OCI-LY1 (cell line): Measurements from ENCODE around the gene CCL1.

Source experiments
- H2AFZ ChIP-seq: fragments of 200-600 bp; sonication (generic), shearing (Covaris generic); 2 replicates; pipeline ENCODE4 v1.6.0; 2014; ENCODE audit warnings: antibody characterized with exemption, mild to moderate bottlenecking, low read length
- H3F3A ChIP-seq: fragments of 200-600 bp; sonication (generic), shearing (Covaris generic); 2 replicates; pipeline ENCODE4 v1.6.0; 2014; ENCODE audit warnings: mild to moderate bottlenecking, antibody characterized with exemption, low read length, moderate library complexity; ENCODE audit not compliant: insufficient read depth
- H3K27ac ChIP-seq: fragments of 200-600 bp; sonication (generic); 2 replicates; pipeline ENCODE4 v1.5.1; 2014; ENCODE audit warnings: low read length, mixed run types, mild to moderate bottlenecking, low read depth; ENCODE audit not compliant: poor library complexity, severe bottlenecking
- H3K27me3 ChIP-seq: fragments of 200-600 bp; sonication (generic); 2 replicates; pipeline ENCODE4 v1.6.0; 2014; ENCODE audit warnings: antibody characterized with exemption, mild to moderate bottlenecking, low read length, moderate library complexity; ENCODE audit not compliant: insufficient read depth
- H3K36me3 ChIP-seq: fragments of 200-600 bp; sonication (generic); 2 replicates; pipeline ENCODE4 v1.6.1; 2014; ENCODE audit warnings: mild to moderate bottlenecking, antibody characterized with exemption, low read length, moderate library complexity, mixed read lengths; ENCODE audit not compliant: insufficient read depth
- H3K4me1 ChIP-seq: fragments of 200-600 bp; sonication (generic); 2 replicates; pipeline ENCODE4 v1.5.1; 2014; ENCODE audit warnings: mild to moderate bottlenecking, low read length, moderate library complexity; ENCODE audit not compliant: insufficient read depth, severe bottlenecking
- H3K4me2 ChIP-seq: fragments of 200-600 bp; sonication (generic), shearing (Covaris generic); 2 replicates; pipeline ENCODE4 v1.6.1; 2014; ENCODE audit warnings: low read length
- H3K4me3 ChIP-seq: fragments of 200-600 bp; sonication (generic); 2 replicates; pipeline ENCODE4 v1.5.1; 2014; ENCODE audit warnings: low read length, low read depth, mild to moderate bottlenecking, mixed read lengths; ENCODE audit not compliant: poor library complexity, severe bottlenecking
- H3K79me2 ChIP-seq: fragments of 200-600 bp; shearing (Covaris generic); 2 replicates; pipeline ENCODE4 v1.6.1; 2016; ENCODE audit warnings: mixed run types, low read length, mixed read lengths; ENCODE audit not compliant: insufficient read depth
- H3K9ac ChIP-seq: fragments of 200-600 bp; sonication (generic), shearing (Covaris generic); 2 replicates; pipeline ENCODE4 v1.6.1; 2014; ENCODE audit warnings: mild to moderate bottlenecking, low read length, mixed read lengths
- H3K9me2 ChIP-seq: fragments of 200-600 bp; sonication (generic), shearing (Covaris generic); 2 replicates; pipeline ENCODE4 v1.6.1; 2014; ENCODE audit warnings: low read depth, mild to moderate bottlenecking, low read length, mixed read lengths
- H3K9me3 ChIP-seq: fragments of 200-600 bp; shearing (Covaris generic); 2 replicates; pipeline ENCODE4 v1.6.1; 2014; ENCODE audit warnings: low read length, mixed read lengths
- H4K20me1 ChIP-seq: fragments of 200-600 bp; sonication (generic), shearing (Covaris generic); 2 replicates; pipeline ENCODE4 v1.6.0; 2016; ENCODE audit warnings: mild to moderate bottlenecking, low read length; ENCODE audit not compliant: insufficient read depth
- EZH2 ChIP-seq: fragments of 200-600 bp; sonication (generic), shearing (Covaris generic); IDR thresholded peaks from 2 replicates; pipeline ENCODE4 v1.8.0; 2017; ENCODE audit warnings: borderline replicate concordance, mixed run types, mild to moderate bottlenecking, antibody characterized with exemption, low read length, moderate library complexity, mixed read lengths
- TF ChIP-seq, protein P1 (sequence below): fragments of 200-600 bp; sonication (generic), shearing (Covaris generic); IDR thresholded peaks from 2 replicates; pipeline ENCODE4 v1.5.1; 2017; ENCODE audit warnings: mild to moderate bottlenecking, antibody characterized with exemption, low read length, moderate library complexity, mixed read lengths

The CCL1 gene

DNA sequence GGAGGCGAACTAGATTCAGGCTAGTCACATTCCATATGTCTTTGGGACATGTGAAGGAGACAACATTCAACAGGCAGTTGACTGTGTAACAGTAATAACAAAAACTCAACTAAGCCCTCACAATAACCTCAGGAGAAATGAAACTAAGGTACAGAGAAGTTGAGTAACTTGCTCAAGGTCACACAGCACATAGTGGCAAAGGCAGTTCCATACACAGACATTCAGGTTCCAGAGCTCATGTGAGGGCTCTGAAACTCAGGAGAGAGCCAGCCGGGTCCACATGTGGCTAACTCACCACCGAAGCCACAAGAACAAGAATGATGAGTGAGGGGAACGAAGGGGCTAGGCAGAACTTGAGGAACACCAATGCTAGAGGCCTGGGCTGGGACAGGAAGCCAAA, 46.3 kb upstream of the CCL1 start:
- Histone ChIP-seq H3K4me1 (no peaks in the 10 kb centered on the region), H3K4me2 (no peak overlapping the region), H3K79me2 (no peaks in the 10 kb centered on the region), H4K20me1 (no peaks in the 10 kb centered on the region), H3K27me3 (no peaks in the 10 kb centered on the region), H3F3A (no peaks in the 10 kb centered on the region), H3K9me2 (no peaks in the 10 kb centered on the region), H3K4me3 (no peak overlapping the region), H3K36me3 (no peaks in the 10 kb centered on the region), H3K9me3 (no peaks in the 10 kb centered on the region), H3K27ac (no peak overlapping the region), H2AFZ (no peak overlapping the region), H3K9ac (no peak overlapping the region)
- TF ChIP-seq EZH2, result no peak
- TF ChIP-seq, protein P1, sequence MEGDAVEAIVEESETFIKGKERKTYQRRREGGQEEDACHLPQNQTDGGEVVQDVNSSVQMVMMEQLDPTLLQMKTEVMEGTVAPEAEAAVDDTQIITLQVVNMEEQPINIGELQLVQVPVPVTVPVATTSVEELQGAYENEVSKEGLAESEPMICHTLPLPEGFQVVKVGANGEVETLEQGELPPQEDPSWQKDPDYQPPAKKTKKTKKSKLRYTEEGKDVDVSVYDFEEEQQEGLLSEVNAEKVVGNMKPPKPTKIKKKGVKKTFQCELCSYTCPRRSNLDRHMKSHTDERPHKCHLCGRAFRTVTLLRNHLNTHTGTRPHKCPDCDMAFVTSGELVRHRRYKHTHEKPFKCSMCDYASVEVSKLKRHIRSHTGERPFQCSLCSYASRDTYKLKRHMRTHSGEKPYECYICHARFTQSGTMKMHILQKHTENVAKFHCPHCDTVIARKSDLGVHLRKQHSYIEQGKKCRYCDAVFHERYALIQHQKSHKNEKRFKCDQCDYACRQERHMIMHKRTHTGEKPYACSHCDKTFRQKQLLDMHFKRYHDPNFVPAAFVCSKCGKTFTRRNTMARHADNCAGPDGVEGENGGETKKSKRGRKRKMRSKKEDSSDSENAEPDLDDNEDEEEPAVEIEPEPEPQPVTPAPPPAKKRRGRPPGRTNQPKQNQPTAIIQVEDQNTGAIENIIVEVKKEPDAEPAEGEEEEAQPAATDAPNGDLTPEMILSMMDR, result no peak

DNA sequence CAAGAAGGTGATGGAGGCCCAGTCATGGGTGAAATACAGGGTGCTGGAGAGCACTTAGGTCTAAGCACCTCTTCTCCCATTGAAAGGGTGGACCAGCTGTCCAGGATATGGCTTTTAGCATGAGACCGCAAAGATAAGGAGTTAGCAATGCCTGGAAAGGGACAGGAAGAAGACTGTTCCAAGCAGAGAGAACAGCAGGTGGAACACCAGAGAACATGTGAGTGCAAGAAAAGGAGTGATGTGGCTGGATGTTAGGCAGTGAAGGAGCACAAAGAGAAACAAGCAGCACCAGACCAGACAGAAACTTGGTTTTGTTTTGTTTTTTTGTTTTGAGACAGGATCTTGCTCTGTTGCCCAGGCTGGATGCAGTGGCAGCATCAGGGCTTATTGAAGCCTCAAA, 45.4 kb upstream of the CCL1 start:
- Histone ChIP-seq H2AFZ (no peak overlapping the region), H3F3A (no peaks in the 10 kb centered on the region), H3K9me2 (no peaks in the 10 kb centered on the region), H3K4me3 (no peak overlapping the region), H4K20me1 (no peaks in the 10 kb centered on the region), H3K4me1 (no peaks in the 10 kb centered on the region), H3K4me2 (no peak overlapping the region), H3K9ac (no peak overlapping the region), H3K9me3 (no peaks in the 10 kb centered on the region), H3K79me2 (no peaks in the 10 kb centered on the region), H3K27ac (no peak overlapping the region), H3K27me3 (no peaks in the 10 kb centered on the region), H3K36me3 (no peaks in the 10 kb centered on the region)
- TF ChIP-seq, protein P1, result no peak
- no peak for TF ChIP-seq EZH2

DNA sequence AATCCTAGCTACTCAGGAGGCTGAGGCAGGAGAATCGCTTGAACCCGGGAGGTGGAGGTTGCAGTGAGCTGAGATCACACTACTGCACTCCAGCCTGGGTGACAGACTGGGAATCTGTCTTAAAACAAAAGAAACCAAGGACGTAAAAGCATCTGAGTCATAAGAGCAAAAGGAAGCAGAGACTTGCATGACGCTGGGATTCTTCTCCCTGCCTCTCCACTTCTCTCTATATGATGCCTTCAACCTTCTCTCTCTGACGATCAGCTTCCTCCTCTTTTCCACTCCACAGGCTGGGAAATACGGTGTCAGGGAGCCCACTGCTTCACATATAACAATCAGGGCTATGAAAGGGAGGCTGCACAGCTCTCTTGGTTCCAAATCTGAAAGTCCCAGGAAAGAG, 43.2 kb upstream of the CCL1 start:
- Histone ChIP-seq H3K79me2 (no peaks in the 10 kb centered on the region), H3K4me2 (no peak overlapping the region)

More for the DNA sequence above, 43.2 kb upstream of the CCL1 start:
- Histone ChIP-seq H3K9me3 (no peaks in the 10 kb centered on the region), H3K9ac (no peak overlapping the region), H3K27ac (no peak overlapping the region), H4K20me1 (no peaks in the 10 kb centered on the region), H3K9me2 (no peaks in the 10 kb centered on the region), H2AFZ (no peak overlapping the region), H3K4me3 (no peak overlapping the region), H3K36me3 (no peaks in the 10 kb centered on the region), H3K27me3 (no peaks in the 10 kb centered on the region), H3F3A (no peaks in the 10 kb centered on the region), H3K4me1 (no peaks in the 10 kb centered on the region)
- TF ChIP-seq, protein P1, result no peak
- no peak for TF ChIP-seq EZH2
